ENCODE results near the gene KMT5C.

GRCh38 chr19:55358493-55358892 is 18.8 kb downstream of the KMT5C start:
- TF ChIP-seq EZH2phosphoT487 (IDR thresholded peaks at IDR 0.05; ENCODE audit: low read depth) (no peak), CTCF (IDR thresholded peaks at IDR 0.05; ENCODE audit: low read depth, low read length) (no peak)

Measured in OCI-LY3 (cell line).